ENCODE results near the gene SYTL3. TPM values are rescaled to one million over a fixed set of nuclear protein-coding genes. Genes with fewer than 3 reads are reported as not detected.

The SYTL3 gene
- total RNA-seq, 1 experiment from 2014 or later: 1.8 TPM

DNA sequence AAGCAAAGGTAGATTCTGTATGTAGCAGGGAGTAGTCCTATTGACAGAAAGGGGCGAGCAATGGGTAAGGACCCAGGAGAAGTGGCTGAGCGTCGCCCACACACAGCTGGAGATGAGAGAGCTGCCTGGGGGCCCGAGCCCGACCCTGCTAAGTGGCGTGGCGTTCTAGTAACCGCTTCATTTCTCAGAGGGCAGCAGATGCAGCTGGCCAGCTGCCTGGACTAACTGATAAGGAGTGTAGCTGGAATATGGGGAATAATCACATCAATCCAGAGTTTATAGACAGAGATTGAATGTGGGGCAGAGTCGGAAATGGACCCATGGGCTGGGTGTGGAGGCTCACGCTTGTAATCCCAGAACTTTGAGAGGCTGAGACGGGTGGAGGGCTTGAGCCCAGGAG lies 104.9 kb downstream of the SYTL3 start:
- POLR2A ChIA-PET (ENCODE audit: unreplicated experiment): no interaction called here
- Histone ChIP-seq H3K79me2 (ENCODE audit: low read length) (no peaks in the 10 kb centered on the region), H3K27ac (ENCODE audit: low read length) (no peak overlapping the region), H3F3A (ENCODE audit: low read length, unreplicated experiment) (no peaks in the 10 kb centered on the region), H3K9me3 (ENCODE audit: low read length) (no peaks in the 10 kb centered on the region), H3K4me3 (ENCODE audit: low read length) (no peak overlapping the region), H3K9ac (ENCODE audit: low read length) (no peak overlapping the region), H3K36me3 (ENCODE audit: low read depth, low read length) (no peaks in the 10 kb centered on the region), H2AFZ (ENCODE audit: low read length) (no peak overlapping the region), H4K20me1 (ENCODE audit: low read length) (no peaks in the 10 kb centered on the region), H3K4me2 (ENCODE audit: low read length) (no peak overlapping the region), H3K9me2 (replicated peaks; ENCODE audit: low read length) (no peaks in the 10 kb centered on the region), H3K27me3 (ENCODE audit: low read length) (no peaks in the 10 kb centered on the region), H3K4me1 (ENCODE audit: insufficient read depth, low read length) (no peaks in the 10 kb centered on the region)
- TF ChIP-seq EZH2 (IDR thresholded peaks at IDR 0.05; ENCODE audit: low read length, unreplicated experiment) (no peak), EZH2phosphoT487 (IDR thresholded peaks at IDR 0.05; ENCODE audit: borderline replicate concordance, low read length) (no peak)
- intact Hi-C loops (cut with micrococcal nuclease): no loop called here
- DNase-seq (no peak), ATAC-seq (no peak)
- CTCF ChIA-PET: no interaction called here
- no TSS peak for BruUV-seq (replicated peaks)

DNA sequence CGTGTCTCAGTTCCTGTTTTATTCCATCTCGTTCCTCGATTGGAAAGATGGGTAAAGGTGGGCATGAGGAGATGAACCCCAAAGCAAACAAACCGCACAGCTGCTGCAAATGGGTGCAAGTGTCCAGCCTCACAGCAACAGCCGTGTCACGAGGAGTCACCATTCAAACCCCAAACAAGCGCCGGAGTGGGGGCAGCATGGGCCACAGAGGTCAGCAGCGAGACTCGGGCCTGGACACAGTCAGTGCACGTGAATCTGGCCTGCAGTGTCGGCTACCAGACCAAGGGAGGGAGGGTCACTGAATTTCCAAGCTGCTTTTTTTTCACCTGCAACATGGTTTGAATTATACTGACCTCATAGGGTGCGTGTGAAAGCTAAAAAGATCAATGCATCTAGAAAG lies 105.8 kb downstream of the SYTL3 start:
- no TSS peak for BruUV-seq (replicated peaks)
- H3K9ac ChIP-seq (ENCODE audit: low read length): no peak overlapping the region
- H3F3A ChIP-seq (ENCODE audit: low read length, unreplicated experiment): no peaks in the 10 kb centered on the region
- H3K27me3 ChIP-seq (ENCODE audit: low read length): no peaks in the 10 kb centered on the region
- no peak overlapping the region for H2AFZ ChIP-seq (ENCODE audit: low read length)
- H3K4me2 ChIP-seq (ENCODE audit: low read length): no peak overlapping the region
- no peaks in the 10 kb centered on the region for H3K9me3 ChIP-seq (ENCODE audit: low read length)
- CTCF ChIA-PET: no interaction called here
- ATAC-seq: no peak
- H3K27ac ChIP-seq (ENCODE audit: low read length): no peak overlapping the region
- TF ChIP-seq EZH2 (IDR thresholded peaks at IDR 0.05; ENCODE audit: low read length, unreplicated experiment) (no peak), EZH2phosphoT487 (IDR thresholded peaks at IDR 0.05; ENCODE audit: borderline replicate concordance, low read length) (no peak)
- TF ChIP-seq, protein P1, sequence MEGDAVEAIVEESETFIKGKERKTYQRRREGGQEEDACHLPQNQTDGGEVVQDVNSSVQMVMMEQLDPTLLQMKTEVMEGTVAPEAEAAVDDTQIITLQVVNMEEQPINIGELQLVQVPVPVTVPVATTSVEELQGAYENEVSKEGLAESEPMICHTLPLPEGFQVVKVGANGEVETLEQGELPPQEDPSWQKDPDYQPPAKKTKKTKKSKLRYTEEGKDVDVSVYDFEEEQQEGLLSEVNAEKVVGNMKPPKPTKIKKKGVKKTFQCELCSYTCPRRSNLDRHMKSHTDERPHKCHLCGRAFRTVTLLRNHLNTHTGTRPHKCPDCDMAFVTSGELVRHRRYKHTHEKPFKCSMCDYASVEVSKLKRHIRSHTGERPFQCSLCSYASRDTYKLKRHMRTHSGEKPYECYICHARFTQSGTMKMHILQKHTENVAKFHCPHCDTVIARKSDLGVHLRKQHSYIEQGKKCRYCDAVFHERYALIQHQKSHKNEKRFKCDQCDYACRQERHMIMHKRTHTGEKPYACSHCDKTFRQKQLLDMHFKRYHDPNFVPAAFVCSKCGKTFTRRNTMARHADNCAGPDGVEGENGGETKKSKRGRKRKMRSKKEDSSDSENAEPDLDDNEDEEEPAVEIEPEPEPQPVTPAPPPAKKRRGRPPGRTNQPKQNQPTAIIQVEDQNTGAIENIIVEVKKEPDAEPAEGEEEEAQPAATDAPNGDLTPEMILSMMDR (conservative IDR thresholded peaks at IDR 0.05; ENCODE audit: low read depth, low read length): no peak
- H4K20me1 ChIP-seq (ENCODE audit: low read length): no peaks in the 10 kb centered on the region
- H3K79me2 ChIP-seq (ENCODE audit: low read length): no peaks in the 10 kb centered on the region
- POLR2A ChIA-PET (ENCODE audit: unreplicated experiment): no interaction called here
- no peaks in the 10 kb centered on the region for H3K9me2 ChIP-seq (replicated peaks; ENCODE audit: low read length)
- intact Hi-C loops (cut with micrococcal nuclease): no loop called here
- no peaks in the 10 kb centered on the region for H3K36me3 ChIP-seq (ENCODE audit: low read depth, low read length)
- no peaks in the 10 kb centered on the region for H3K4me1 ChIP-seq (ENCODE audit: insufficient read depth, low read length)
- no peak overlapping the region for H3K4me3 ChIP-seq (ENCODE audit: low read length)
- DNase-seq: no peak

DNA sequence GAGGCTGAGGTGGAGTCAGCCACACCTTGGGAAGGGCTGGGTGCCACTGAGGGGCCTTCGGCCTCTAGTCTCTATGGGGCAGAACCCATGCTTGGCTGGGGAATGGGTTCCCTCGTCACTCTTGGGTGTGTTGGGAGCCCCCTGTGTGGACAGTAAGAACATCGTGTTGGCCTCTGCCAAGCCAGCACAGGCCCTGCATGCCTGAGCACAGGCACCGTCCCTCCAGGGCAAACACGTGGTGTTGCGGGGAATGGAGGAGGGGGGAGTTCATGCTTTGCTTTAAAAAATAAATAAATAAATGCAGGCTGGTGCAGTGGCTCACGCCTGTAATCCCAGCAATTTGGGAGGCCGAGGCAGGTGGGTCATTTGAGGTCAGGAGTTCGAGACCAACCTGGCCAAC lies 106.3 kb downstream of the SYTL3 start:
- ChIA-PET CTCF (no interaction called here), POLR2A (ENCODE audit: unreplicated experiment) (no interaction called here)
- no peaks in the 10 kb centered on the region for H3K27me3 ChIP-seq (ENCODE audit: low read length)
- intact Hi-C loops (cut with micrococcal nuclease): no loop called here
- DNase-seq: no peak
- H3K4me1 ChIP-seq (ENCODE audit: insufficient read depth, low read length): no peaks in the 10 kb centered on the region
- TF ChIP-seq, protein P1 (conservative IDR thresholded peaks at IDR 0.05; ENCODE audit: low read depth, low read length): no peak
- TF ChIP-seq EZH2phosphoT487 (IDR thresholded peaks at IDR 0.05; ENCODE audit: borderline replicate concordance, low read length): no peak
- TF ChIP-seq EZH2 (IDR thresholded peaks at IDR 0.05; ENCODE audit: low read length, unreplicated experiment): no peak
- H3K9me2 ChIP-seq (replicated peaks; ENCODE audit: low read length): no peaks in the 10 kb centered on the region
- no peak overlapping the region for H3K27ac ChIP-seq (ENCODE audit: low read length)
- no peaks in the 10 kb centered on the region for H3K79me2 ChIP-seq (ENCODE audit: low read length)
- H3K9me3 ChIP-seq (ENCODE audit: low read length): no peaks in the 10 kb centered on the region
- no peaks in the 10 kb centered on the region for H4K20me1 ChIP-seq (ENCODE audit: low read length)
- H3K36me3 ChIP-seq (ENCODE audit: low read depth, low read length): no peaks in the 10 kb centered on the region
- no peak overlapping the region for H3K4me3 ChIP-seq (ENCODE audit: low read length)
- ATAC-seq: no peak
- H3K4me2 ChIP-seq (ENCODE audit: low read length): no peak overlapping the region
- H2AFZ ChIP-seq (ENCODE audit: low read length): no peak overlapping the region
- BruUV-seq (replicated peaks): no TSS peak
- no peak overlapping the region for H3K9ac ChIP-seq (ENCODE audit: low read length)
- no peaks in the 10 kb centered on the region for H3F3A ChIP-seq (ENCODE audit: low read length, unreplicated experiment)

Data from PC-3 (cell line).